ENCODE measurements around the gene ZBTB1. TPM values are rescaled to one million over a fixed set of nuclear protein-coding genes. Genes with fewer than 3 reads are reported as not detected.

ZBTB1 gene
- total and polyA plus RNA-seq, 9 of the 15 experiments (the other 6 are each of a cell fraction or from before 2014, with no cell fraction given) = 2.3 to 16.5 (median 9.0) TPM

DNA sequence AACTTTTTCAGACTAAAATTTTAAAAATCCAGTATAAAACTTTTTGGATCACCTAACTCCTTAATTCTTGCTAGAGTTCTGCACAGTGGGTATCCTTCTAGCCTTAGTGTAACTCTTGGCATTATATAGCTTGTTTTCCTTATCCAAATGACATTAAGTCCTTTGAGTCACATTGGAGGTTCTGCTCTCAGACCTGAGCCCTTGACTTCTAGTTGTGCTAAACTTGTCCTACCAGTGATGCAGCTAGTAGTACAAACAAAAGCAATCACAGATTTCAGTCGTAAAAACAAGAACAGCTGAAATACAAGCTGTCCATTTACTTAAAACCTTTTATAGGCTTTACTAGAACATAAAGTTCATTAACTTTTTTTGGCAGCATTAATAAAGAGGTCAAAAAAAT lies 10.5 kb downstream of the ZBTB1 start:
- no TSS peak for BruUV-seq (replicated peaks)
- ATAC-seq (no peak), DNase-seq (ENCODE audit: extremely low read depth in 1 of 4, low spot score in 3 of 4) (no peak), FAIRE-seq (no peak)
- POLR2A ChIA-PET = no interaction called here
- H3K9me3 ChIP-seq (replicated peaks; ENCODE audit: control insufficient read depth, insufficient read depth, low read depth, low read length) = no peaks in the 10 kb centered on the region
- no peak overlapping the region for H3K27ac ChIP-seq (ENCODE audit: extremely low read depth, low read depth, low read length)
- H2AFZ ChIP-seq (ENCODE audit: low read depth, low read length) = no peak overlapping the region
- TF ChIP-seq ZFP30 (CRISPR knock-in tag; IDR thresholded peaks at IDR 0.05; ENCODE audit: borderline replicate concordance) (no peak), SOX6 (IDR thresholded peaks at IDR 0.05) (no peak), GABPA (tag; conservative IDR thresholded peaks at IDR 0.05; ENCODE audit: low read depth) (no peak), NCOR1 (IDR thresholded peaks at IDR 0.05) (no peak)
- H3K4me3 ChIP-seq = no peak overlapping the region
- H3K9ac ChIP-seq (ENCODE audit: insufficient read depth in 1 of 2, low read depth in 2 of 2, low read length in 2 of 2) = no peak overlapping the region
- H3K36me3 ChIP-seq (ENCODE audit: control insufficient read depth, insufficient read depth, low read length) = no peaks in the 10 kb centered on the region
- H3K4me2 ChIP-seq (ENCODE audit: insufficient read depth, low read length) = no peak overlapping the region
- intact Hi-C loops (cut with micrococcal nuclease) = no loop called here
- in situ Hi-C loops (cut with MboI) = no loop called here
- H3K4me1 ChIP-seq (replicated peaks in 1 of 2; ENCODE audit: control insufficient read depth in 2 of 2, insufficient read depth in 2 of 2, low read length in 2 of 2) = peaks cover 0 to 10% of the 10 kb centered on the region in 2 experiments; a peak in 2 of 5 replicates
- peaks cover 12% of the 10 kb centered on the region for H3K79me2 ChIP-seq (ENCODE audit: control insufficient read depth, insufficient read depth, low read length)
- H4K20me1 ChIP-seq (replicated peaks; ENCODE audit: control insufficient read depth, insufficient read depth, low read length) = no peaks in the 10 kb centered on the region
- no peaks in the 10 kb centered on the region for H3K27me3 ChIP-seq (ENCODE audit: control insufficient read depth in 2 of 2, insufficient read depth in 2 of 2, low read length in 2 of 2)
- H3K9me1 ChIP-seq (ENCODE audit: control insufficient read depth, insufficient read depth, low read length) = no peaks in the 10 kb centered on the region
- 50% methylated on average over 1 of the region's 1 CpG for WGBS (ENCODE audit: insufficient coverage, low coverage, missing lambda C conversion rate)
- CTCF ChIA-PET (ENCODE audit: low intra/inter-chr PET ratio) = no interaction called here

DNA sequence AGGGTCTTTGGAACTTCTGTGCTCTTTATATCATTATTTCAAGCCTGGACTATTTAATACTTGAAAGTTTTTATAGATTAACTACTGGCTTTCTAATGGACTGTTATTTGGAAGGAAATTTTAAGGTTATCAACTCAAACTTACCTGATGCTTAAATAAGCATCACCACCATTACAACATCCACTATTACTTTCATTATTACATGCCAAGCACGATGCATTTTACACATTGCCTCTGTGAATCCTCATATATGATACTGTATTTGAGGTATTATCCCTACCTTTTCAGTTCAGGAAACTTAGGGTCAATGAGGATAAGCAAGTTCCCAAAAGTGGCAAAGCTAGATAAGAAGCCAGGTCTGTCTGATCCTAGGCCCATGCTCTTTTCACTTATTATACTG lies 12.4 kb downstream of the ZBTB1 start:
- Histone ChIP-seq H3K9ac (ENCODE audit: insufficient read depth in 1 of 2, low read depth in 2 of 2, low read length in 2 of 2) (no peak overlapping the region), H3K4me2 (ENCODE audit: insufficient read depth, low read length) (no peak overlapping the region), H3K4me1 (replicated peaks in 1 of 2; ENCODE audit: control insufficient read depth in 2 of 2, insufficient read depth in 2 of 2, low read length in 2 of 2) (peaks cover 0 to 3% of the 10 kb centered on the region in 2 experiments; a peak in 1 of 5 replicates), H3K9me1 (ENCODE audit: control insufficient read depth, insufficient read depth, low read length) (no peaks in the 10 kb centered on the region), H3K9me3 (replicated peaks; ENCODE audit: control insufficient read depth, insufficient read depth, low read depth, low read length) (no peaks in the 10 kb centered on the region), H3K36me3 (ENCODE audit: control insufficient read depth, insufficient read depth, low read length) (peaks cover 6% of the 10 kb centered on the region; the same call in 1 of the 3 replicates), H3K27ac (ENCODE audit: extremely low read depth, low read depth, low read length) (no peak overlapping the region), H3K79me2 (ENCODE audit: control insufficient read depth, insufficient read depth, low read length) (peaks cover 3% of the 10 kb centered on the region; the same call in 2 of the 3 replicates), H4K20me1 (replicated peaks; ENCODE audit: control insufficient read depth, insufficient read depth, low read length) (no peaks in the 10 kb centered on the region), H3K4me3 (no peak overlapping the region), H2AFZ (ENCODE audit: low read depth, low read length) (no peak overlapping the region), H3K27me3 (ENCODE audit: control insufficient read depth in 2 of 2, insufficient read depth in 2 of 2, low read length in 2 of 2) (no peaks in the 10 kb centered on the region)
- no peak for FAIRE-seq
- ATAC-seq = no peak
- WGBS (ENCODE audit: insufficient coverage, low coverage, missing lambda C conversion rate) = 29% methylated on average over 1 of the region's 1 CpG
- in situ Hi-C loops (cut with MboI) = no loop called here
- POLR2A ChIA-PET = interaction anchor here (0.7 kb wide), 1 partner anchor 9 kb away, joined by 3 read pairs; no protein-coding TSS in a partner anchor
- no TSS peak for BruUV-seq (replicated peaks)
- CTCF ChIA-PET (ENCODE audit: low intra/inter-chr PET ratio) = no interaction called here
- intact Hi-C loops (cut with micrococcal nuclease) = no loop called here
- DNase-seq (ENCODE audit: extremely low read depth in 1 of 4, low spot score in 3 of 4) = no peak
- TF ChIP-seq RFX5 (IDR thresholded peaks at IDR 0.05; ENCODE audit: low read depth, low read length) (no peak), KAT7 (CRISPR knock-in tag; IDR thresholded peaks at IDR 0.05; ENCODE audit: borderline replicate concordance) (no peak), MTF1 (CRISPR knock-in tag; IDR thresholded peaks at IDR 0.05; ENCODE audit: borderline replicate concordance) (no peak), YBX1 (IDR thresholded peaks at IDR 0.05) (no peak)
- TF ChIP-seq, protein P1, sequence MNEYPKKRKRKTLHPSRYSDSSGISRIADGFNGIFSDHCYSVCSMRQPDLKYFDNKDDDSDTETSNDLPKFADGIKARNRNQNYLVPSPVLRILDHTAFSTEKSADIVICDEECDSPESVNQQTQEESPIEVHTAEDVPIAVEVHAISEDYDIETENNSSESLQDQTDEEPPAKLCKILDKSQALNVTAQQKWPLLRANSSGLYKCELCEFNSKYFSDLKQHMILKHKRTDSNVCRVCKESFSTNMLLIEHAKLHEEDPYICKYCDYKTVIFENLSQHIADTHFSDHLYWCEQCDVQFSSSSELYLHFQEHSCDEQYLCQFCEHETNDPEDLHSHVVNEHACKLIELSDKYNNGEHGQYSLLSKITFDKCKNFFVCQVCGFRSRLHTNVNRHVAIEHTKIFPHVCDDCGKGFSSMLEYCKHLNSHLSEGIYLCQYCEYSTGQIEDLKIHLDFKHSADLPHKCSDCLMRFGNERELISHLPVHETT (CRISPR knock-in tag; conservative IDR thresholded peaks at IDR 0.05 in 1 of 2, IDR thresholded peaks at IDR 0.05 in 1 of 2) = no peak
- TF ChIP-seq, protein P2, sequence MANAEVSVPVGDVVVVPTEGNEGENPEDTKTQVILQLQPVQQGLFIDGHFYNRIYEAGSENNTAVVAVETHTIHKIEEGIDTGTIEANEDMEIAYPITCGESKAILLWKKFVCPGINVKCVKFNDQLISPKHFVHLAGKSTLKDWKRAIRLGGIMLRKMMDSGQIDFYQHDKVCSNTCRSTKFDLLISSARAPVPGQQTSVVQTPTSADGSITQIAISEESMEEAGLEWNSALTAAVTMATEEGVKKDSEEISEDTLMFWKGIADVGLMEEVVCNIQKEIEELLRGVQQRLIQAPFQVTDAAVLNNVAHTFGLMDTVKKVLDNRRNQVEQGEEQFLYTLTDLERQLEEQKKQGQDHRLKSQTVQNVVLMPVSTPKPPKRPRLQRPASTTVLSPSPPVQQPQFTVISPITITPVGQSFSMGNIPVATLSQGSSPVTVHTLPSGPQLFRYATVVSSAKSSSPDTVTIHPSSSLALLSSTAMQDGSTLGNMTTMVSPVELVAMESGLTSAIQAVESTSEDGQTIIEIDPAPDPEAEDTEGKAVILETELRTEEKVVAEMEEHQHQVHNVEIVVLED (CRISPR knock-in tag; IDR thresholded peaks at IDR 0.05) = no peak
